K562 (cell line): ENCODE results near the gene TSC22D2. TPM values are rescaled to one million over a fixed set of nuclear protein-coding genes. Genes with fewer than 3 reads are reported as not detected.

ENCODE experiments used
- ATAC-seq: fragments of 200-7000 bp; cut with Tn5 transposase; 3 replicates; pipeline ENCODE4 v1.9.1; 2020; ENCODE audit warnings: moderate library complexity
- BruUV-seq: library from RNA; stranded (reverse); fragments of 400-500 nt; replicated peaks from 2 replicates; lab custom pipeline; 2021; lab: Mats Ljungman, UMichigan
- CTCF ChIA-PET: fragments of 300-600 bp; formaldehyde crosslinking; extraction: SDS; loops from one replicate; lab custom pipeline; 2021; ENCODE audit warnings: low intra/inter-chr PET ratio; lab: Yijun Ruan, JAX
- POLR2A ChIA-PET: fragments of 300-600, 350-650 bp; sonication (Branson Sonifier 250); formaldehyde crosslinking; extraction: SDS; loops from one replicate; lab custom pipeline; 2021; ENCODE audit warnings: antibody characterized with exemption, inconsistent platforms; lab: Yijun Ruan, JAX
- DNase-seq, 4 experiments: peaks; one replicate each; pipeline versions ENCODE4 v3.0.0 to v3.0.0-alpha.2; 2011 to 2018; ENCODE audit warnings: low spot score in 3 of 4, mixed read lengths in 3 of 4; ENCODE audit errors: extremely low read depth in 1 of 4
- FAIRE-seq: peaks from 2 replicates; lab custom pipeline; 2011; peaks lifted over from hg19 to GRCh38; lab: Jason Lieb, UNC
- H2AFZ ChIP-seq: 2 replicates; pipeline ENCODE4 v1.6.0; 2011; ENCODE audit warnings: low read depth, low read length, control low read depth, inconsistent platforms
- H3K27ac ChIP-seq: fragments of 200-600 bp; 3 replicates; pipeline ENCODE4 v1.8.0; 2011; ENCODE audit warnings: low read depth, mild to moderate bottlenecking, control low read depth, inconsistent platforms, low read length, moderate library complexity, mixed read lengths; ENCODE audit errors: extremely low read depth
- H3K27me3 ChIP-seq, 2 experiments: fragments of 300-600 bp in 1 of 2; 2 replicates in 1 of 2; 3 replicates in 1 of 2; pipeline versions ENCODE4 v1.6.0 to v1.8.0; 2011; ENCODE audit warnings: inconsistent platforms in 2 of 2, low read length in 2 of 2, mild to moderate bottlenecking in 1 of 2, mixed read lengths in 1 of 2, moderate library complexity in 1 of 2; ENCODE audit not compliant: control insufficient read depth in 2 of 2, insufficient read depth in 2 of 2
- H3K36me3 ChIP-seq: fragments of 300-600 bp; 3 replicates; pipeline ENCODE4 v1.8.0; 2011; ENCODE audit warnings: mild to moderate bottlenecking, low read length, inconsistent platforms; ENCODE audit not compliant: control insufficient read depth, insufficient read depth
- H3K4me1 ChIP-seq, 2 experiments: fragments of 200-600 bp in 1 of 2; replicated peaks in 1 of 2; 2 replicates in 1 of 2; 3 replicates in 1 of 2; pipeline versions ENCODE4 v1.5.1 to v1.8.0; 2011; ENCODE audit warnings: inconsistent platforms in 2 of 2, low read length in 2 of 2, mild to moderate bottlenecking in 1 of 2, mixed read lengths in 1 of 2, moderate library complexity in 1 of 2; ENCODE audit not compliant: control insufficient read depth in 2 of 2, insufficient read depth in 2 of 2
- H3K4me2 ChIP-seq: 2 replicates; pipeline ENCODE4 v1.6.1; 2011; ENCODE audit warnings: low read length, control low read depth, inconsistent platforms, mixed read lengths; ENCODE audit not compliant: insufficient read depth
- H3K4me3 ChIP-seq: fragments of 200-600 bp; sonication (generic), shearing (Covaris generic); 2 replicates; pipeline ENCODE4 v1.5.1; 2016; ENCODE audit warnings: control low read depth, inconsistent platforms
- H3K79me2 ChIP-seq: fragments of 200-600 bp; 3 replicates; pipeline ENCODE4 v1.8.0; 2011; ENCODE audit warnings: low read length, inconsistent platforms; ENCODE audit not compliant: control insufficient read depth, insufficient read depth
- H3K9ac ChIP-seq, 2 experiments: 2 replicates each; pipeline versions ENCODE4 v1.6.0 to v1.6.1; 2011; ENCODE audit warnings: low read depth in 2 of 2, low read length in 2 of 2, control low read depth in 1 of 2, inconsistent platforms in 1 of 2, mild to moderate bottlenecking in 1 of 2, mixed read lengths in 1 of 2; ENCODE audit not compliant: insufficient read depth in 1 of 2
- H3K9me1 ChIP-seq: one replicate; pipeline ENCODE4 v1.6.0; 2011; ENCODE audit warnings: inconsistent platforms, mild to moderate bottlenecking, low read length, moderate library complexity; ENCODE audit not compliant: control insufficient read depth, insufficient read depth
- H3K9me3 ChIP-seq: replicated peaks from 2 replicates; pipeline ENCODE4 v1.5.1; 2011; ENCODE audit warnings: low read depth, low read length, inconsistent platforms; ENCODE audit not compliant: control insufficient read depth, insufficient read depth
- H4K20me1 ChIP-seq: replicated peaks from 2 replicates; pipeline ENCODE4 v1.6.1; 2011; ENCODE audit warnings: low read length, inconsistent platforms, mixed read lengths; ENCODE audit not compliant: control insufficient read depth, insufficient read depth
- MLLT1 ChIP-seq, 2 experiments: fragments of 450-650 bp; IDR thresholded peaks; 2 replicates each; pipeline ENCODE4 v1.6.1; 2016
- NFE2L1 ChIP-seq: fragments of 450-650 bp; IDR thresholded peaks from 2 replicates; pipeline ENCODE4 v1.6.1; 2016; ENCODE audit warnings: missing genetic modification characterization, low read depth, mild to moderate bottlenecking, missing compliant biosample characterization, moderate library complexity, borderline replicate concordance
- TFAM ChIP-seq: fragments of 250-450 bp; sonication (Bioruptor Pico); conservative IDR thresholded peaks from 2 replicates; pipeline ENCODE4 v1.5.0; 2021; ENCODE audit warnings: mild to moderate bottlenecking, moderate library complexity
- ZKSCAN1 ChIP-seq: fragments of 150-350 bp; IDR thresholded peaks from 2 replicates; pipeline ENCODE4 v1.6.1; 2016; ENCODE audit warnings: low read depth, low read length
- ZNF134 ChIP-seq: fragments of 250-450 bp; sonication (Bioruptor Pico); conservative IDR thresholded peaks from 2 replicates; pipeline ENCODE4 v1.4.0; 2020
- ZNF639 ChIP-seq, 2 experiments: fragments of 200-800 bp in 1 of 2; sonication (Bioruptor generic) in 1 of 2; sonication (generic) in 1 of 2; formaldehyde crosslinking in 1 of 2; IDR thresholded peaks in 1 of 2; conservative IDR thresholded peaks in 1 of 2; 2 replicates each; pipeline versions ENCODE4 v1.5.0 to v1.6.1; 2016 to 2020; ENCODE audit warnings: missing compliant biosample characterization in 1 of 2, missing genetic modification characterization in 1 of 2, missing genetic modification reagents in 1 of 2
- ZNF740 ChIP-seq, 3 experiments: fragments of 200-800 bp in 1 of 3; sonication (Bioruptor generic) in 1 of 3; sonication (generic) in 1 of 3; formaldehyde crosslinking in 1 of 3; IDR thresholded peaks; 2 replicates each; pipeline versions ENCODE4 v1.6.1 to v1.8.0; 2016 to 2022; ENCODE audit warnings: mild to moderate bottlenecking in 2 of 3, missing compliant biosample characterization in 2 of 3, missing genetic modification characterization in 2 of 3, missing genetic modification reagents in 1 of 3
- WGBS: fragments of 100-300 bp; shearing (Covaris generic); methylation state at CpG from one replicate; pipeline ENCODE4 v1.1.6; 2016; ENCODE audit warnings: low coverage, mixed read lengths; ENCODE audit not compliant: insufficient coverage; ENCODE audit errors: missing lambda C conversion rate; 5-methylcytosine and 5-hydroxymethylcytosine counted together
- in situ Hi-C: fragments of 300-500 bp; cut with MboI; formaldehyde crosslinking; loops from 4 replicates; pipeline ENCODE4 v1.15.0; 2018; ENCODE audit warnings: inconsistent platforms, mixed read lengths
- intact Hi-C: fragments of 100-400 bp; cut with micrococcal nuclease; formaldehyde crosslinking; loops from 2 replicates; pipeline ENCODE4 v1.14.2; 2022
- polyA plus RNA-seq, 8 experiments: library from polyadenylated mRNA; depleted of rRNA in 4 of 8; stranded (reverse) in 5 of 8; unstranded in 3 of 8; fragments of >200 nt; fragmentation: Nextera tagmentation in 2 of 8; fragmentation: Illumina TruSeq in 1 of 8; extraction: Ambion mirVana in 2 of 8; extraction: Trizol in 1 of 8; gene quantifications; 2 replicates each; pipeline versions ENCODE4 v1.2.1 to v1.2.3, GENCODE V29; 2011 to 2014; ENCODE audit warnings: inconsistent platforms in 1 of 8, missing spikeins in 1 of 8
- total RNA-seq, 7 experiments: library from RNA; depleted of rRNA in 6 of 7; stranded (reverse); fragments of >200 nt in 6 of 7; fragmentation: Illumina TruSeq in 2 of 7; extraction: Trizol in 2 of 7; gene quantifications; 2 replicates each; pipeline versions ENCODE4 v1.2.1 to v1.2.3, GENCODE V29; 2011 to 2021; ENCODE audit warnings: low replicate concordance in 1 of 7

The TSC22D2 gene
- total and polyA plus RNA-seq, 9 of the 15 experiments (the other 6 are each of a cell fraction or from before 2014, with no cell fraction given), result 5.5 to 44.0 (median 19.3) TPM

DNA sequence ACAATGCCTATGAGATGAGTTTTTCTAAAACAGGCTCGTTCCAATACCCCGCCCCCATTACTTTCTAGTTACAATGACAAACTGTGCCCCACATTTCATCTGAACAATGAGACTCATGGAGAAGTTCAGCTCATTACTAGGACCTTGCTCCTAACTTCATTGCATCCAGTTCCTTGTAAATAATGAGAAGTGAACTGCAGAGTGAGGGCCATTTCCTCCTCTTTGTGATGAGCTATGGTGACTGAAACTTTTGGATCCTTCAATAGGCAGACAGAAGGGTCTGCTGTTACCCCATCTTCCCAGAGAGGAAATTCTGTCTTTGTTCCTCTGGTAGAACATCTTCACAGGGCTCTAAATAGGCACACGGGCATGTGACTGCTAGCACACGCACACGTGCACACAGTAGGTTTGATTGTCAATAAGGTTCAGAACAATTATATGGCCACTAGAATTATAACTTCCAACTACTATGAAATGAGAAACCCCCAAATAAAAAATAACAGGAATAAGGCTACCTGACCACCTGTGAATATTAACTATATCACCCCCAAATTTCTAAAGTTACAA lies 86.4 kb downstream of the TSC22D2 start:
- no peak for FAIRE-seq
- Histone ChIP-seq H3K36me3 (no peaks in the 10 kb centered on the region), H3K9me1 (no peaks in the 10 kb centered on the region), H3K79me2 (no peaks in the 10 kb centered on the region), H3K27ac (peak overlapping the region; percentile 70; the same call in 1 of the 3 replicates), H3K9ac (peak overlapping the region in 1 of 2 experiments; percentile 50; a peak in 1 of 4 replicates), H3K4me1 (peaks cover 0 to 26% of the 10 kb centered on the region in 2 experiments; a peak in 4 of 5 replicates), H3K4me2 (no peak overlapping the region), H2AFZ (peak overlapping the region; percentile 92), H4K20me1 (no peaks in the 10 kb centered on the region), H3K4me3 (no peak overlapping the region), H3K9me3 (0 out of 2 replicates have a peak, but pooled peaks cover 3% of the 10 kb centered on the region), H3K27me3 (no peaks in the 10 kb centered on the region)
- ChIA-PET CTCF (interaction anchor here (1.8 to 2.3 kb wide), 3 partner anchors 84 to 267 kb away, joined by 10 to 26 read pairs (median 17); no protein-coding TSS in a partner anchor), POLR2A (interaction anchor here (0.7 to 1.7 kb wide), 3 partner anchors 60 to 86 kb away, joined by 4 to 10 read pairs (median 4); partner anchors contain the start of gene TSC22D2)
- TF ChIP-seq ZKSCAN1 (peak; percentile 82), ZNF134 (no peak)
- WGBS, result 88% methylated on average over 5 of the region's 5 CpGs
- no peak for DNase-seq
- peak; percentile 7; the same call in 2 of the 3 replicates for ATAC-seq
- in situ Hi-C loops (loop anchor here (5.0 kb wide), 1 partner anchor 82 kb away; no protein-coding TSS in a partner anchor), intact Hi-C loops (loop anchor here (2.0 to 10.0 kb wide), 2 partner anchors 44 to 560 kb away; no protein-coding TSS in a partner anchor)
- BruUV-seq, result no TSS peak

DNA sequence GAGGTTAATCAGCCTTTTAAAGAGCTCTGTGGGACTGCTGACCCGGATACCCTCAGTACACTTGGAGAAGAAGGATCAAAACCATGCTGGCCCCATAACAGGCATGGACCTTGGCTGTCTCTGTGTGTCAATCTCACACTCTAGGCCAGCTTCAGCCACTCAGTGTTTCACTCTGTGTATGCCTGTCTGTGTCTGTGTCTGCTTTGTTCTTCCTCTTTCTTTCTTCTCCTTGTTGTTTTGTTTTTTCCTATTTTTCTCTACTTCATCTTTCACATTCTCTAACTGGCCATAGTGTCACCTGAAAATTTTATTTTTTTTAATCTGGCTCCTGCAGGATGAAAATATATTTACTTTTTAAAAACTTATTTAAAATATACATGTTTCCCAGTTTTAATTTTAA lies 87.1 kb downstream of the TSC22D2 start:
- 29% methylated on average over 1 of the region's 1 CpG for WGBS
- in situ Hi-C loops, result no loop called here
- Histone ChIP-seq H3K36me3 (no peaks in the 10 kb centered on the region), H3K4me2 (0 out of 2 replicates have a peak overlapping the region, but pooled peaks have one; percentile 34), H3K4me3 (no peak overlapping the region), H3K27ac (peak overlapping the region; percentile 70), H3K9me3 (peaks cover 3% of the 10 kb centered on the region; the same call in 1 of the 2 replicates), H4K20me1 (no peaks in the 10 kb centered on the region), H3K27me3 (no peaks in the 10 kb centered on the region), H3K4me1 (peaks cover 0 to 26% of the 10 kb centered on the region in 2 experiments; a peak in 4 of 5 replicates), H3K79me2 (no peaks in the 10 kb centered on the region), H3K9ac (peak overlapping the region; percentile 38 to 50; a peak in 3 of 4 replicates), H2AFZ (peak overlapping the region; percentile 92), H3K9me1 (no peaks in the 10 kb centered on the region)
- POLR2A ChIA-PET, result interaction anchor here (0.6 to 1.7 kb wide), 4 partner anchors 60 to 386 kb away, joined by 3 to 10 read pairs (median 4); partner anchors contain the start of gene TSC22D2
- intact Hi-C loops, result loop anchor here (1.0 to 10.0 kb wide), 8 partner anchors 44 to 560 kb away; no protein-coding TSS in a partner anchor
- DNase-seq, result peak in 2 of 4 experiments; percentile 26 to 57
- FAIRE-seq, result peak; percentile 11
- CTCF ChIA-PET, result interaction anchor here (1.1 to 2.3 kb wide), 5 partner anchors 85 to 275 kb away, joined by 3 to 26 read pairs (median 10); no protein-coding TSS in a partner anchor
- no TSS peak for BruUV-seq
- ATAC-seq, result peak; percentile 88
- TF ChIP-seq ZNF740 (CRISPR knock-in tag; IDR thresholded peaks at IDR 0.05) (no peak), ZNF740 (tag; IDR thresholded peaks at IDR 0.05) (no peak), MLLT1 (IDR thresholded peaks at IDR 0.05) (peak; percentile 33 to 51; a peak in 1 of 4 replicates), NFE2L1 (tag) (no peak), TFAM (CRISPR knock-in tag) (no peak), ZNF639 (CRISPR knock-in tag; conservative IDR thresholded peaks at IDR 0.05 in 1 of 2, IDR thresholded peaks at IDR 0.05 in 1 of 2) (no peak)
